Measurements from ENCODE around the gene MARCKSL1. TPM values are rescaled to one million over a fixed set of nuclear protein-coding genes. Genes with fewer than 3 reads are reported as not detected.

MARCKSL1 gene
- total RNA-seq, 1 experiment from 2014 or later, result 445 TPM

DNA sequence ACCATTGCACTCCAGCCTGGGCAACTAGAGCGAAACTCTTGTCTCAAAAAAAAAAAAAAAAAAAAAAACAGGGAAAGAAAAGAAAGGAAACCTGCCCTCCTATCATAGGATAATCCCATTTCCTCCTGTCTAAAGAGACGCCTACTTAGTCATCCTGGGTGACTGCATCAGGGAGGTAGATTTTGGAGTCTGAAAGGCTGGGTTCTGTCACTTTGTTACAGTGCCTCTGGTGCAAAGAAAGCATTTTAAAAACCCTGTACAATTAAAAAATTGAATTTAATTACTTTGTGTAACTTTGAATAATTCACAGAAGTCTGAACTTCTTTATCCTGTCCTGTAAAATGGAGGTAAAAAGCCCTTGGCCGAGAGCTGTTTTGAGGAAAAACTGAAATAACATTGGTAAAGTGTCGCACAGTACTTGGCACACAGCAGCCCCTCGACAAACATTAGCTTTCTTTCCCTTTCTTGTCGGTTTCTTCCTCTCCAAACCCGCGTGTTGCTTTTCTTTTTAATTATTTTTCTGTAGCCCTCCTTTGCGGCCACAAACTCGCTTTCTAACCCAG is 44.8 kb downstream of the MARCKSL1 start:
- POLR2A ChIA-PET (ENCODE audit: low non-redundant PET), result no interaction called here
- no peaks in the 10 kb centered on the region for H3K9me3 ChIP-seq (ENCODE audit: low read depth, low read length, poor library complexity, severe bottlenecking)
- no peak for TF ChIP-seq EZH2 (IDR thresholded peaks at IDR 0.05; ENCODE audit: borderline replicate concordance, low read depth, low read length, poor library complexity, severe bottlenecking)
- no peak for TF ChIP-seq CTCF (conservative IDR thresholded peaks at IDR 0.05; ENCODE audit: low read depth, low read length)
- BruUV-seq (replicated peaks), result TSS peak; percentile 100
- no peaks in the 10 kb centered on the region for H3K27me3 ChIP-seq (replicated peaks; ENCODE audit: insufficient read depth, low read depth, low read length, poor library complexity)
- intact Hi-C loops (cut with micrococcal nuclease; ENCODE audit: unreplicated experiment), result no loop called here
- peaks cover 22% of the 10 kb centered on the region for H3K4me1 ChIP-seq (ENCODE audit: insufficient read depth, low read length, poor library complexity, severe bottlenecking)
- H3K27ac ChIP-seq (ENCODE audit: low read depth, low read length, poor library complexity, severe bottlenecking), result peak overlapping the region; percentile 90
- H3K36me3 ChIP-seq (ENCODE audit: insufficient read depth, low read length, poor library complexity, severe bottlenecking), result no peaks in the 10 kb centered on the region
- peak overlapping the region; percentile 98 for H3K4me3 ChIP-seq (ENCODE audit: low read depth, low read length, poor library complexity, severe bottlenecking)
- peak; percentile 80 for DNase-seq (ENCODE audit: low spot score)
- CTCF ChIA-PET, result interaction anchor here (0.6 kb wide), 1 partner anchor 45 kb away, joined by 7 read pairs; the partner anchor contains the start of gene MARCKSL1

DNA sequence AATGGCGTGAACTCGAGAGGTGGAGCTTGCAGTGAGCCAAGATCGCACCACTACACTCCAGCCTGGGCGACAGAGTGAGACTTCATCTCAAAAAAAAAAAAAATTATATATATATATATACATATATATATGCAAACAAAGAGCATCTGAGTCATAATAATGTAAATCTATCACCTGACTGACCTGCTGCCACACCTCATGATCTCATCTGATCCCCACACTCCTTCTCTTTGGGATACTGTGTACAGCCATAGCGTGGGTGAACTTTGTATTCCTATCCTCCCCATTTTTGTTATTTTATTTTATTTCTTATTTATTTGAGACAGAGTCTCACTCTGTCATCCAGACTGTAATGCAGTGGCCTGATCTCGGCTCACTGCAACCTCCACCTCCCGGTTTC is 46.8 kb downstream of the MARCKSL1 start:
- no peaks in the 10 kb centered on the region for H3K36me3 ChIP-seq (ENCODE audit: insufficient read depth, low read length, poor library complexity, severe bottlenecking)
- H3K9me3 ChIP-seq (ENCODE audit: low read depth, low read length, poor library complexity, severe bottlenecking), result no peaks in the 10 kb centered on the region
- intact Hi-C loops (cut with micrococcal nuclease; ENCODE audit: unreplicated experiment), result no loop called here
- POLR2A ChIA-PET (ENCODE audit: low non-redundant PET), result no interaction called here
- H3K4me1 ChIP-seq (ENCODE audit: insufficient read depth, low read length, poor library complexity, severe bottlenecking), result peaks cover 22% of the 10 kb centered on the region
- no peak overlapping the region for H3K4me3 ChIP-seq (ENCODE audit: low read depth, low read length, poor library complexity, severe bottlenecking)
- TF ChIP-seq EZH2 (IDR thresholded peaks at IDR 0.05; ENCODE audit: borderline replicate concordance, low read depth, low read length, poor library complexity, severe bottlenecking) (no peak), CTCF (conservative IDR thresholded peaks at IDR 0.05; ENCODE audit: low read depth, low read length) (no peak)
- no TSS peak for BruUV-seq (replicated peaks)
- CTCF ChIA-PET, result no interaction called here
- no peaks in the 10 kb centered on the region for H3K27me3 ChIP-seq (replicated peaks; ENCODE audit: insufficient read depth, low read depth, low read length, poor library complexity)
- DNase-seq (ENCODE audit: low spot score), result no peak
- no peak overlapping the region for H3K27ac ChIP-seq (ENCODE audit: low read depth, low read length, poor library complexity, severe bottlenecking)

- DNase-seq (ENCODE audit: low spot score), result no peak
- TF ChIP-seq EZH2 (IDR thresholded peaks at IDR 0.05; ENCODE audit: borderline replicate concordance, low read depth, low read length, poor library complexity, severe bottlenecking) (no peak), CTCF (conservative IDR thresholded peaks at IDR 0.05; ENCODE audit: low read depth, low read length) (no peak)
- H3K27ac ChIP-seq (ENCODE audit: low read depth, low read length, poor library complexity, severe bottlenecking), result no peak overlapping the region
- BruUV-seq (replicated peaks), result no TSS peak
- POLR2A ChIA-PET (ENCODE audit: low non-redundant PET), result no interaction called here
- H3K4me1 ChIP-seq (ENCODE audit: insufficient read depth, low read length, poor library complexity, severe bottlenecking), result peaks cover 18% of the 10 kb centered on the region
- H3K36me3 ChIP-seq (ENCODE audit: insufficient read depth, low read length, poor library complexity, severe bottlenecking), result no peaks in the 10 kb centered on the region
- no peaks in the 10 kb centered on the region for H3K27me3 ChIP-seq (replicated peaks; ENCODE audit: insufficient read depth, low read depth, low read length, poor library complexity)
- CTCF ChIA-PET, result interaction anchor here (0.7 kb wide), 1 partner anchor 115 kb away, joined by 15 read pairs; no protein-coding TSS in a partner anchor
- H3K4me3 ChIP-seq (ENCODE audit: low read depth, low read length, poor library complexity, severe bottlenecking), result no peak overlapping the region
- intact Hi-C loops (cut with micrococcal nuclease; ENCODE audit: unreplicated experiment), result no loop called here
- no peaks in the 10 kb centered on the region for H3K9me3 ChIP-seq (ENCODE audit: low read depth, low read length, poor library complexity, severe bottlenecking)
These were observed 49.3 kb downstream of the MARCKSL1 start for GRCh38 chr1:32286763-32287162.
